HEK293T (cell line): Measurements from ENCODE around the gene YPEL2.
A peak's percentile ranks its signal among the peaks of the same experiment; 100 is the strongest.
"Not testable (repeated sequence)": the region's sequence is repeated elsewhere in the genome, so short reads cannot be mapped to it uniquely, and the experiment has no call there.

Source experiments
- CTCF ChIA-PET: fragments of 350-600 bp; formaldehyde crosslinking; extraction: SDS; loops from one replicate; lab custom pipeline; 2021; ENCODE audit warnings: antibody characterized with exemption, inconsistent platforms; lab: Yijun Ruan, JAX
- POLR2A ChIA-PET: fragments of 350-600 bp; formaldehyde crosslinking; extraction: SDS; loops from one replicate; lab custom pipeline; 2020; ENCODE audit warnings: antibody characterized with exemption, inconsistent platforms; lab: Yijun Ruan, JAX
- DNase-seq: peaks from one replicate; pipeline ENCODE4 v3.0.0; 2012; ENCODE audit warnings: mixed read lengths; ENCODE audit errors: extremely low spot score
- ARNT ChIP-seq: fragments of 450-650 bp; IDR thresholded peaks from 2 replicates; pipeline ENCODE4 v1.6.1; 2017; ENCODE audit warnings: mild to moderate bottlenecking
- BHLHE40 ChIP-seq: fragments of 450-650 bp; IDR thresholded peaks from 2 replicates; pipeline ENCODE4 v1.6.1; 2016; ENCODE audit warnings: mild to moderate bottlenecking, moderate library complexity, borderline replicate concordance
- CTBP1 ChIP-seq: fragments of 450-650 bp; IDR thresholded peaks from 2 replicates; pipeline ENCODE4 v1.6.1; 2016; ENCODE audit warnings: borderline replicate concordance
- ELF4 ChIP-seq: fragments of 450-650 bp; IDR thresholded peaks from 2 replicates; pipeline ENCODE4 v1.6.1; 2017; ENCODE audit warnings: antibody characterized with exemption
- FOXA1 ChIP-seq: fragments of 450-650 bp; IDR thresholded peaks from 2 replicates; pipeline ENCODE4 v1.6.1; 2016; ENCODE audit warnings: mild to moderate bottlenecking
- FOXK2 ChIP-seq: fragments of 450-650 bp; IDR thresholded peaks from 2 replicates; pipeline ENCODE4 v1.6.1; 2016; ENCODE audit warnings: mild to moderate bottlenecking
- FOXM1 ChIP-seq: fragments of 450-650 bp; IDR thresholded peaks from 2 replicates; pipeline ENCODE4 v1.6.1; 2017; ENCODE audit warnings: mild to moderate bottlenecking, borderline replicate concordance
- HDGF ChIP-seq: fragments of 450-650 bp; IDR thresholded peaks from 2 replicates; pipeline ENCODE4 v1.6.1; 2017; ENCODE audit warnings: antibody characterized with exemption, borderline replicate concordance
- L3MBTL2 ChIP-seq: fragments of 450-650 bp; conservative IDR thresholded peaks from 2 replicates; pipeline ENCODE4 v1.6.1; 2016; ENCODE audit warnings: mild to moderate bottlenecking
- LEF1 ChIP-seq: fragments of 450-650 bp; IDR thresholded peaks from 2 replicates; pipeline ENCODE4 v1.6.1; 2017; ENCODE audit warnings: mild to moderate bottlenecking, borderline replicate concordance
- NFRKB ChIP-seq: fragments of 450-650 bp; IDR thresholded peaks from 2 replicates; pipeline ENCODE4 v1.6.1; 2016; ENCODE audit warnings: mild to moderate bottlenecking, moderate library complexity
- SP1 ChIP-seq: fragments of 450-650 bp; IDR thresholded peaks from 2 replicates; pipeline ENCODE4 v1.6.1; 2017
- SUZ12 ChIP-seq: fragments of 450-650 bp; IDR thresholded peaks from 2 replicates; pipeline ENCODE4 v1.6.1; 2016; ENCODE audit warnings: mild to moderate bottlenecking
- TARDBP ChIP-seq: fragments of 450-650 bp; IDR thresholded peaks from 2 replicates; pipeline ENCODE4 v1.6.1; 2016
- ZNF384 ChIP-seq: fragments of 450-650 bp; IDR thresholded peaks from 2 replicates; pipeline ENCODE4 v1.6.1; 2016
- TF ChIP-seq, protein P1 (sequence below): fragments of 450-650 bp; IDR thresholded peaks from 2 replicates; pipeline ENCODE4 v1.6.1; 2016

YPEL2 gene

DNA sequence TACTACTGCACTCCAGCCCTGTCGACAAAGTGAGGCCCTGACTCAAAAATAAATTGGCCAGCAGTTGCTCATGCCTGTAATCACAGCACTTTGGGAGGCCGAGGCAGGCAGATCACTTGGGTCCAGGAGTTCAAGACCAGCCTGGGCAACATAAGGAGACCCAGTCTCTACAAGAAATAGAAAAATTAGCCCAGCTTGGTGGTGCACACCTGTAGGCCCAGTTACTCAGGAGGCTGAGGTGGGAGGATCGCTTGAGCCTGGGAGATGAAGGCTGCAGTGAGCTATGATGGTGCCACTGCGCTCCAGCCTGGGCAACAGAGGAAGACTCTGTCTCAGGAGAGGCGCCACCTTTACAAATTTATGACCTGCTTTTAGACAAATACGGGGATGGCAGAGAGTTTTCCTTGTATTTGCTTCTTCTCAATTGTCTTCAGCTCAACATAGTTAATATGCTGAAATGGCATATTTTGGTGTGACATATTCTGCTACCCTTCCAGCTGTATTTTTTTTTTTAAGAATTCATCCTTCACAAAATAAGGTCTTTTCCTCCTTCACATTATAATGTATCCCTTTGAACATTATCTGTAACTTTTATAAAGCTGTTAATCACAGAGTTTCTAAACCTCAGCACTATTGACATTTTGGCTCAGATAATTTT lies 21.1 kb upstream of the YPEL2 start:
- no peak for DNase-seq
- CTCF ChIA-PET, result interaction anchor here (0.6 to 2.4 kb wide), 11 partner anchors 19 to 478 kb away, joined by 3 to 13 read pairs (median 5); no protein-coding TSS in a partner anchor
- POLR2A ChIA-PET, result interaction anchor here (1.1 kb wide), 2 partner anchors 309 to 397 kb away, joined by 4 to 5 read pairs; partner anchors contain the start of genes CLTC, PTRH2 and VMP1

DNA sequence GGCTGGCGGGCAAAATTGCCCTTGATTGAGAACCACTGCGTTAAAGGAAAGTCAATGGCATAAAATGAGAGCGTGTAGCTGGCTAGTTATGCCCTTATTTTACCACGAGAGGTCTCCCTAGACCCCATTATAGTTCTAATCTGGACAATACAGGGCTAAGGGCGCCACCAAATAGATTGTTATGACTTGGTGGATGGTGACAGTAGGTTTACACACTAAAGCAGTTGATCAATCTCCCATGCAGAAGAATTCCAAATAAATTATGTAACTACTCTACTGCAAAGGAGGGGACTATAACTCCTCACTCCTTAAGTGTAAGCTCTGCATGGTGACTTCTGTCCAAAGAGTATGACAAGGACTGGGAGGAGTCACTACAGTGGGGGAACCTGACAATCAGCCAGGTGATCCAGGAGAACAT lies 20.4 kb upstream of the YPEL2 start:
- POLR2A ChIA-PET, result interaction anchor here (1.1 kb wide), 2 partner anchors 308 to 397 kb away, joined by 4 to 5 read pairs; partner anchors contain the start of genes CLTC, PTRH2 and VMP1
- CTCF ChIA-PET, result interaction anchor here (0.6 to 2.4 kb wide), 9 partner anchors 15 to 479 kb away, joined by 3 to 13 read pairs (median 4); no protein-coding TSS in a partner anchor
- peak; percentile 73 for DNase-seq
- no peak for TF ChIP-seq L3MBTL2
- no peak for TF ChIP-seq LEF1
- TF ChIP-seq ZNF384, result no peak
- no peak for TF ChIP-seq SP1
- TF ChIP-seq FOXA1, result no peak
- TF ChIP-seq FOXK2, result no peak
- TF ChIP-seq TARDBP, result no peak
- TF ChIP-seq SUZ12, result no peak
- no peak for TF ChIP-seq CTBP1

More for the DNA sequence above, 21.1 kb upstream of the YPEL2 start:
- TF ChIP-seq BHLHE40 (no peak), L3MBTL2 (no peak), FOXM1 (no peak), TARDBP (no peak), LEF1 (no peak), SP1 (no peak), ELF4 (no peak), ARNT (no peak), FOXK2 (no peak), CTBP1 (no peak), ZNF384 (no peak), SUZ12 (no peak), HDGF (no peak), FOXA1 (no peak), NFRKB (no peak)
- TF ChIP-seq, protein P1, sequence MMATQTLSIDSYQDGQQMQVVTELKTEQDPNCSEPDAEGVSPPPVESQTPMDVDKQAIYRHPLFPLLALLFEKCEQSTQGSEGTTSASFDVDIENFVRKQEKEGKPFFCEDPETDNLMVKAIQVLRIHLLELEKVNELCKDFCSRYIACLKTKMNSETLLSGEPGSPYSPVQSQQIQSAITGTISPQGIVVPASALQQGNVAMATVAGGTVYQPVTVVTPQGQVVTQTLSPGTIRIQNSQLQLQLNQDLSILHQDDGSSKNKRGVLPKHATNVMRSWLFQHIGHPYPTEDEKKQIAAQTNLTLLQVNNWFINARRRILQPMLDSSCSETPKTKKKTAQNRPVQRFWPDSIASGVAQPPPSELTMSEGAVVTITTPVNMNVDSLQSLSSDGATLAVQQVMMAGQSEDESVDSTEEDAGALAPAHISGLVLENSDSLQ, result no peak

DNA sequence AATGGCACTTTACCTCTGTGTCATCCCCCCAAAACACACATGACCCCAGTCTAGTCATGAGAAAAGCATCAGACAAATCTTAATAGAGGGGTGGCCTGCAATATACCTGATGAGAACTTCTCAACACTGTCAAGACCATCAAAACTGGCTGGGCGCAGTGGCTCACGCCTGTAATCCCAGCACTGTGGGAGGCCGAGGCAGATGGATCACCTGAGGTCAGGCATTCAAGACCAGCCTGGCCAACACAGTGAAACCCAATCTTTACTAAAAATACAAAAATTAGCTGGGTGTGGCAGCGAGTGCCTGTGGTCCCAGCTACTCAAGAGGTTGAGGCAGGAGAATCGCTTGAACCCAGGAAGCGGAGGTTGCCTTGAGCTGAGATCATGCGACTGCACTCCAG lies 19.9 kb upstream of the YPEL2 start:
- ChIA-PET POLR2A (interaction anchor here (1.1 kb wide), 1 partner anchor 396 kb away, joined by 4 read pairs; the partner anchor contains the start of genes PTRH2 and VMP1), CTCF (interaction anchor here (0.6 to 2.4 kb wide), 9 partner anchors 15 to 210 kb away, joined by 3 to 13 read pairs (median 5); no protein-coding TSS in a partner anchor)
- DNase-seq, result not testable (repeated sequence)

DNA sequence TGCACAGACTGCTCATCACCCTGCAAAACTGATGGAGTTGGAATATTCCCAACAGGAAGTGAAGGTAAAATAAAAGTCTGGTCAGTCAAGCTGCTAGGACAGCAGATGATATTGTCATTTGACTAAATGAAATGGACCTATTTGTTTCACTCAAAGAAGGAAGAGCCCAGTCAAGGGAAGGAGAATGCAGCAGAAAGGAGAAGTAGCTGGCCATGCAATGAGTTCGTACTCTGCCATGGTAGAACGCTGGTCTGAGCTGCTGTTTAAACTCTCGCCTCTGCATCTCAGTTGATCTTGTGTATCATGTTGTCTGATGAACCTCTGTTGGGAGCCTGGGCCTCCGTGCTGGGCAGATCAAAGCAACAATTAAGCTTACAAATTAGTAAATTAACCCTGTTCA lies 15.6 kb upstream of the YPEL2 start:
- ChIA-PET CTCF (interaction anchor here (0.5 to 3.5 kb wide), 3 partner anchors 14 to 129 kb away, joined by 3 to 12 read pairs (median 6); no protein-coding TSS in a partner anchor), POLR2A (no interaction called here)
- no peak for DNase-seq
- no peak for TF ChIP-seq SUZ12
- no peak for TF ChIP-seq FOXK2
- TF ChIP-seq L3MBTL2, result no peak
- TF ChIP-seq CTBP1, result no peak
- no peak for TF ChIP-seq LEF1
- TF ChIP-seq BHLHE40, result no peak
- no peak for TF ChIP-seq FOXM1
- TF ChIP-seq ELF4, result no peak
- TF ChIP-seq ARNT, result no peak
- no peak for TF ChIP-seq FOXA1
- no peak for TF ChIP-seq NFRKB
- no peak for TF ChIP-seq TARDBP
- no peak for TF ChIP-seq ZNF384
- TF ChIP-seq, protein P1, result no peak
- TF ChIP-seq HDGF, result no peak
- TF ChIP-seq SP1, result no peak

DNA sequence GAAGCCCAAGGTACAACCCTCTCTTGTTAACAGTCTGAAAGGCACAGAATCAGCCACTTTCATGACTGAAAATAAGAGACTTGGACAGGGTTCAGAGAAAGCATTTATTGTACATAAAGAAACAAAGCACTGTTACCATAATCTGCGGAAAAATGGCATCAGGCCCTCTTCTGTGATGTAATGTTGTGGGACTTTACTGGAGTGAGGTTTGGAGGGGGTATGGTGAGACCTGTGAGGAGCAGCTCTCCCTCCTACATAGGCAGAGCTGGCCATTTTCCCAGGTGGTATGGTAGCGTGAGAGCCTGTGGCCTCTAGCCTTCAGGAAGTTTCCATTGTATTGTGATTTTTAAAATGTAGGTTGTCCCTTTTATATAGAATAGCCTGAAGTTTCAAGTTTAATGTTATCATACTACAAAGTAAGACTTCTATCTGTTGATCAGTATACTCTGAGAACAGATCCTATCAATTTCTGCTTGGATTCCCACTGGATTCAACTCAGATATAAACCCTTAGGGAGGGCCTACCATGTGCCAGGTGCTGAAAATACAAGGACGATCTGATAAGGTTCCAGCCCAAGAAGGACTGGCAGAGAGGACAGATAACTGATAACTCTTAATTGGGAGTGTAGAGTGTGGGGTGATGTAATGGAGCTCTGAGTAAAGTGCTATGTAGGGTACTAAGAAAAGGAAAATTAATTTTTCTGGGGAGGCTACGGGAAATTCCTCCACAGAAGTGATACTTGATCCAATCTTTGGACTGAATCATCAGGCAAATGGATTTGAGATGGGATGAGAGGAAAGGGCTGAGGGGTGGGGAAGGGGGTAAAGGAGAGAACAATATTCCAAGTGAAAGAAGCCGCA lies 4.1 kb upstream of the YPEL2 start:
- POLR2A ChIA-PET, result no interaction called here
- TF ChIP-seq SUZ12 (no peak), ELF4 (no peak), ARNT (no peak), NFRKB (no peak), LEF1 (no peak), FOXA1 (no peak), ZNF384 (no peak), FOXM1 (no peak), TARDBP (no peak), CTBP1 (no peak), HDGF (no peak), L3MBTL2 (no peak)
- TF ChIP-seq, protein P1, result no peak

More for the DNA sequence above, 4.1 kb upstream of the YPEL2 start:
- CTCF ChIA-PET, result interaction anchor here (1.2 kb wide), 1 partner anchor 114 kb away, joined by 3 read pairs; no protein-coding TSS in a partner anchor
- DNase-seq, result no peak
